Endometrial microvascular endothelial cells (primary cell): ENCODE results near the gene ATP11A. TPM values are rescaled to one million over a fixed set of nuclear protein-coding genes. Genes with fewer than 3 reads are reported as not detected.

Experiments used
- in situ Hi-C: cut with HindIII; loops from 2 replicates; pipeline ENCODE4 v1.10.0; 2017; ENCODE audit warnings: low sequenced_read_pairs, low pct_unique_long_range_greater_than_20kb; ENCODE audit errors: inconsistent ontology term
- total RNA-seq: library from RNA; depleted of rRNA; stranded (reverse); fragments of >200 nt; gene quantifications from one replicate; pipeline ENCODE4 v1.2.3, GENCODE V29; 2015; ENCODE audit errors: inconsistent ontology term

ATP11A gene
- total RNA-seq, 1 donor from 2014 or later = 45.8 TPM

DNA sequence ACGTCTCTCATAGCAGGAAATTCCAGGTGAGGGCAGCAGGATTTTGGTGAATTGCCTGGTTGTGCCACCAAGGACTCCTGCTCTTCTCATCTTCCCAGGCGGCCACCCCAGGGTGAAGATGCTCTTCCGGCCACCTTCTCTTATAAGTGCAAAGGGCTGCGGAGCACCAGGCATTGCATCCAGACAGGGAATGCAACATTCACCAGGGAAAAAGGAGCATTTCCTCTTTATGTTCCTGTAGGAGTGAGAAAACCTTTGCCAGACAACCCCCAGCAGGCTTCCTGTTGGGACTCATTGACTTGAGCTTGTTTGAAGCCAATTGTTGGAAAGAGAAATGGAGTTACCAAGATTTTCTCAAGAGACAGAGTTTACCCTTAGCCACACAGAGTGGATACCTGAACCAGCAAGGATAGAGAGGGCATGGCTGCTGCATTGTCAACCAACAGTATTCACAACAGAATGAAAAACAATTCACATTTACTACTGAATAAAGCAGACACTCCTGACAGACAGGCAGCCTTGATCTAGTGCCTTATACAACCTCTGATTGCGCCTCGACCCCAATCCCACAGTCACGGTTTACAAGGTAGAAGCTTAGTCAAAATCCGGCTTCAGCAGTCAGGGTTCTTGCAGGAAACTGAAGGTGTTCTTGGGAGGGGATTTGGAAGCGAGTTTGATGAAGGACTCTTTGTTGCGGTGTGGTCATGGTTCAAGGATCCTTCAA is 1.8 kb upstream of the ATP11A start:
- in situ Hi-C loops = no loop called here

DNA sequence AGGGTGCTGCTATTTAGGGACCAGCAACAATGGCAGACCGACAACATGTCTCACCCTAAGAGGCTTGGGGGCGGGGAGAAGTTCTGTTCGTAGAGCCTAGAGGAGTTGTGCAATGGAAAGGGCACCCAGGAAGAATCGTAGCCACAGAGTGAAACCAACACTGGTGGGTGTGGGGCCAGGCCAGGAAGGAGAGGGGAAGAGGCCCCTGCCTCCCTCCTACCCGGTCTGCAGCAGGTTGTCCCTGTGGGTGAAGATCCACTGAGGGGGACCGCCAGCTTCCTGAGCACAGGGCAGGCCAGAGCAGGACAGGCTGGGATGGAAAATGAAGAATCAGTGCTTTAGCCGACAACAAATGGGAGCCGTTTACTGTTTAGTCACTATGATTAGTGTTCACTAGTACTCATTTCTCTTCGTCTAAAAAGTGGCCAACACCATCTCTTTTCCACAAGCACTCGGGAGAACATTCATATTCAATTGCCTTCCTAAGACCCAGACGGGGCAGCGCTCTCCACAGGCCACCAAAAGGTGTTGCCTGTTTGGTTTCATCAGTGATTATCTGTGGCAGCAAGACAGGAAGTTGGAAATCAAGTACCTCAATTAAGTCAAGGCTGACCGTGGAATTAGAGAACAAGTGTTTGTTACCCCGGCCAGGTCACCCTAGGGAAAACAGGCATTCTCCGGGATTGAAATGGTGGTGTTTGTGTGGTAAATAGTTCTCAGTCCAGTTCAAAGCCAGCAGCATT is 1.1 kb upstream of the ATP11A start:
- in situ Hi-C loops = no loop called here

DNA sequence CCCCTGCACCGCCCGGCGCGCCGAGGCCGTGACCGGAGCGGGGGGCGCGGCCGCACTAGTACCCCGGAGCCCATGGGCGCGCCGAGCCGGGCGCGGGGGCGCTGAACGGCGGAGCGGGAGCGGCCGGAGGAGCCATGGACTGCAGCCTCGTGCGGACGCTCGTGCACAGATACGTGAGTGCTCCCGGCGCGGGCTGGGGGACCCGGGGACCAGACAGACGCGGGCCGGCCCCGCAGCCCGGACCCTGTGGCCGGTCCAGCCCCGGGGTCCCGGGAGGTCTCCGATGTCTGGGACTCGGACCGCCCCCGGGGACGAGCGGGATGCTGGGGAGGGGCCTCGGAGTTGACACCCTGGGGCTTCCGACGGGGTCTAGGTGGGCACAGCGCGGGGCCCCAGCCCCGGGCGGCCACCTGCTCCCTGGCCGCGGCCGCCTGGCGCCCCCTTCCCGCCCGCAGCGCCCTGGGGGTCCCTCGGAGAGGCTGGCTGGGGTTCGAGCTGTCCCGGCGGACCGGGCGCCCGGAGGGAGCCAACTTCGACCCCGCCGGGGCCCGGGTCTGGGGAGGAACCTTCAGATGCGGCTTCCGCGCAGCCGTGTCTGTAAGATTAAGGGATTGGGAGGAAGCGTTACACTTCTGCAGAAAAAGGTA is 568 bp downstream of the ATP11A start:
- in situ Hi-C loops = loop anchor here (5.0 kb wide), 1 partner anchor 37 kb away; no protein-coding TSS in a partner anchor

DNA sequence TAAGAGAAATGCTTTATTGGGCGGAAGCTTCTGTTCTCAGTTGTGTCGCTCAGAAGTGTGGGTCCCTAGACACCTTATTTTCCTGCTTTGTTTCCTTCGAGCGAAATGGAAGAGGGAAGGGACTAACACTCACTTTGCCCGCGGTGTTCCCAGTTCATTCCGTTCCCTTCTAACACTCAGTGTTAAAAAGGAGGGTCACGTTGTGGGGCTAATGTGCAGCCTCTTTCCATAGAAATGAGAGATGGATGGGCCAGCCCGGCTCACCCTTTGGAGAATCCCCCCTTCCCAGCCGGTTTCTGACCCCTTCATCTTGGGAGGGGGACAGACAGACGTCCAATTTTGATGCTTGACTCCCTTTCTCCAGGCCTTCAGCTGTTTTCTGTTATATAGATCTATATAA is 2.3 kb downstream of the ATP11A start:
- in situ Hi-C loops = loop anchor here (5.0 kb wide), 1 partner anchor 35 kb away; no protein-coding TSS in a partner anchor

DNA sequence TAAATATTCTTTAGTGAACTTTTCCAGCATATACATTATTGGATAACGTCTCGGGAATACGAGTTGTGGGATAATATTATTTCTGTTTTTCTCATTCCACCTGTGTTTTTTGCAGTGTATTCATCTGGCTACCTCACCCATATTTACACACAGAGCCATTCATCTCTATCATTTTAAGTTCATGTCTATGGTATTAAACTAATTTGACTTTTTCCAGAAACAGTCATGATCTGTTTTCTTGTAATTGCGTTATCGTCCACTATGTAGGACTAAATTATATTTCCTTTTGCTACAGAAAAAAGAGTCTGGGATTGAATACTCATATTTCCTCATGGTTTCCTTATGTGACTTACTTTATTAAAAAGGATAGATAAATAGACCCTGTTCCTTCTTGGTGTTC is 2.7 kb downstream of the ATP11A start:
- in situ Hi-C loops = loop anchor here (5.0 kb wide), 1 partner anchor 35 kb away; no protein-coding TSS in a partner anchor

DNA sequence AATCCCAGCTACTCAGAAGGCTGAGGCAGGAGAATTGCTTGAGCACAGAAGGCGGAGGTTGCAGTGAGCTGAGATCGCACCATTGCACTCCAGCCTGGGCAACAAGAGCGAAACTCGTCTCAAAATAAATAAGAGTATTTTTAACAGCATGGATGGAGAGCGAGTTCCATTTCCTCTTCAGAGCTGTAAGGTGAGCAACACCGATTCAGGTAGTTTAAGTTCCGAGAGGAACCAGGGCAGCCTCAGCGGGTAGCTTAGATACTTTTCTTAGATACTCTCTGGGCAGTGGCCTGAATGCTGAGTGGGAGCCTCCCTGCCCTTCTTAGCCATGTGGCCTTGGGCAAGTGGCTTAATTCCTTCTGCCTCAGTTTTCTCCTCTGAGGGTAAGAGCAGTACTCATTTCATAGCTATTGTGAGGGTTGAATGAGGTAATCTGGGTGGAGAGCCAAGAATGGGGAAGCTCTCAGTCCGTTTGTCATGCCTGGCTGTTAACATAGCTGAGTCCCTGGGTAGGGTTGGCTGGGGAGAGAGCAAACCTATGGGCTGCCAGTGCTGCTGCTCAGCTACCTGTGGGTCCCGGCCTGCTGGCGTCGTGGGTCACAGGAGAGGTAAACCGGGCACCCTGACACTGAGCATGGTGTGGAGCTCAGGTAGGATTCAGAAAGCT is 4.1 kb downstream of the ATP11A start:
- in situ Hi-C loops = loop anchor here (5.0 kb wide), 1 partner anchor 33 kb away; no protein-coding TSS in a partner anchor

DNA sequence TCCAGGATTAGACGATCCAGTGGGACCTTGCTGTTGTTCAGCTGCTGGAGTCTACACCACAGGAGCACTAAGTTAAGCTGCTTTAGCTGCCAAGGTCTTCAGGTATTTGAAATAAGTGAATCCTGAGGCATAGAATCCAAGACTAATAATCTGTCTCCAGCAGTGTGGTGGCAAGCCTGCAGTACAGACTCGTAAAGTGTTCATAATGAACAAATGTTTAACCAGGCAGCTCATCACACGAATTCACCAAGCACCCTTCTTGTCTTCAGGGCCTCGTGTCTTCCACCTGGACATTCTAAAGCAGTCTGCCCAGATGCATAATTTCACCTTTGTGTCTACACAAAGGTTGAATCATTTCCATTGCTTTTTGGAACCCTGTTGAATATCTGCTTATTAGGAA is 5.3 kb downstream of the ATP11A start:
- in situ Hi-C loops = no loop called here

DNA sequence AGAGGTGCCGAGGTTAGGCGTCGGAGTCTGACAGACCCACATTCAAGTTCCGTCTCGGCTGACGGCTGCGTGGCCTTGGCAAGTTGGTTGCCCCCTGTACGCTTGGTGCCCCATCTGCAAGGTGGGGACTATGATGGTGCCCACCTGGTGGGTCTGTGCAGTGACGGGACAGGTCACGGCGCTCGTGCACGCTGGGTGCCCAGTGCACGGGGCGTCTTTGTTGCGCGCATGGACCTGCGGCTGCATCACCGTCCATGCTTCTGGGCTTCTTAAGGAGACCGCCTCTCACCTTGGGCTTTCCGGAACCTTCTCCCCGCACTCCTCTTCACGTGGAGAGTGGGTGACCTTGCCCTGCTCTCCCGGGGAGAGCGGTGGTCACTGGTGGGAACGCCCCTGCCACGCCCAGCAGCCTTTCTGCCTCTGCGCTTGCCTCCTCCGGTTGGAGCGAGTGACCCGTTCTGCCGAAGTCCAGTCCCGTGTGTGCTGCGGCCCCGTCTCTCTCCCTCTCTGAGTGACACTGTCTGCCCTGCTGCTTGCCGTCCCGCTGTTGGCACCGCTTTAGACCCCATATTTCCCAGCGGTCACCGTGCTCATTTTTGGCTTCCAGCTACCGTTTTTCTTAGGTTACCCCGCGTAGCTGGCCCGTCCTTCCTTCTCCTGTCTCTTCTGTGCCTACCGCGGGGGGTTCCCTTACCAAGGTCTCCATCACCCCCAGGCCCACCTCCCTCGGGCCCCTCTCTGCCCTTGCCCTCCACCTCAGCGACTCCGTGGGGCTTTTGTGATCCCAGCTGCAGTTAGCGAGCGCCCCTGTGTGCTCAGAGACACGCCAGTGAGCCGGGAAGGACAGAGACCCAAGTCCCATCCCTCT is 6.4 kb downstream of the ATP11A start:
- in situ Hi-C loops = no loop called here

DNA sequence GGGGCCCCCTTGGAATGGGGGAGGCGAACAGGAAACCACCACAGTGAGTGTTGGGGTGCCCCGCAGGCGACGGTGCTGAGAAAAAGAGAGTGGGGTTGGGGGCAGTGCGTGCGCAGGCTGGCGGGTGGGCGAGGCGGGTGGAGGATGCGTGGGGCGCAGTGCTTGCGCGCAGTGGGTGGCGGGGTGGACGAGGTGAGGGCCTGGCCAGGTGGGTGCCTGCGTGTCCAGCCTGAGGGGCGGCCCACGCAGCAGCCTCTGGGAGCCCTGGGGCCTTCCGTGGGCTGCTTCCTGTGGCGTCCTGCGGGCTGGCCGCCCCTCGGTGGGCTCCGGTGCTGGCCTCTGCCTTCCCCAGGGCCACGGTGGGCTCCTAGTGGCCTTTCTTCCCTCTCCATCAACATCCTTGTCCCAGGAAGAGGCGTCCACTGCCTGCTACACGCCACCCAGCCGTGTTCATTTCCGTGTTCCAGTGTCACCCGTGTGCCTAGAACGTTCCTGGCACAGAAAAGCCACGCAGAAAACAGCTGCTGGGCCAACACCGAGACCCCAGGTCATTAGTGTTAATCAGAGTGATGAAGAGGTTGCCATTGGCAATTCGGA is 7.1 kb downstream of the ATP11A start:
- in situ Hi-C loops = no loop called here

DNA sequence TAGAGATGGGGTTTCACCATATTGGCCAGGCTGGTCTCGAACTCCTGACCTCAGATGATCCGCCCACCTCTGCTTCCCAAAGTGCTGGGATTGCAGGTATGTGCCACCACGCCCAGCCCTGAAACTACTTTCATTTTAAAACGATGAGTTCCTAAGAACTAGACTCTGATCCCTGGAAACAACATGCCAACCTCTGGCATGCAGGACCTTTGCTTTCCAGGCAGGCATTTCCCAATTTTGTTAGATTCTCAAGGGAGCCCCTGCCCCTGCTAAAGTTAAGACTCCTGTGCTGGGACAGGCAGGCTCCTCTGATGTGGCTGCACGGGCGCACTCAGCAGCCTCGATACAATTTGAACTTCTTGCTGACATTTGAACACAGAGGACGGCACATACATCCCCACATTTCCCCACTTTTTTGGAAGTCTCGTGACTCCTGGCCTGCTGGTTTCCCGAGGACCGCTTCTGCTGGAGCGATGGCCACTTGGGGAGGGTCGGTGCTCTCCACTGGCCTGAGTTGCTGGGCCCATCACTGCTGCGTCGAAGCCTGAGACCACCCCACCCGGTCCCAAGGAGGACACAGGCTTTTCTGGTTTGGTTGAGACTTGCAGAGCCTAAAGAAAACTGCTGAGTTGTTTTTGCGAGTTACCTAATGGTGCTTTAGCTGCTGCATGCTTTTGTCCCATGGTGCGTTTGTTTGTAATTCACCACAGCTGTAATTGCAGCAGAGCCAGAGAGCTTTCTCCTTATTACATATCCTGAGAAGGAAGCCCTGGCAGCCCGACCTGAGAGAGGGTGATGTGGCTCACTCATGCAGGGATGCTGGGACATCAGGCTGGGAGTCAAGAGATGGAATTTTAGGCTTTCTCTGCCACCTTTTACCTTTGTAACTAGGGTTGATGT is 8.2 kb downstream of the ATP11A start:
- in situ Hi-C loops = no loop called here

DNA sequence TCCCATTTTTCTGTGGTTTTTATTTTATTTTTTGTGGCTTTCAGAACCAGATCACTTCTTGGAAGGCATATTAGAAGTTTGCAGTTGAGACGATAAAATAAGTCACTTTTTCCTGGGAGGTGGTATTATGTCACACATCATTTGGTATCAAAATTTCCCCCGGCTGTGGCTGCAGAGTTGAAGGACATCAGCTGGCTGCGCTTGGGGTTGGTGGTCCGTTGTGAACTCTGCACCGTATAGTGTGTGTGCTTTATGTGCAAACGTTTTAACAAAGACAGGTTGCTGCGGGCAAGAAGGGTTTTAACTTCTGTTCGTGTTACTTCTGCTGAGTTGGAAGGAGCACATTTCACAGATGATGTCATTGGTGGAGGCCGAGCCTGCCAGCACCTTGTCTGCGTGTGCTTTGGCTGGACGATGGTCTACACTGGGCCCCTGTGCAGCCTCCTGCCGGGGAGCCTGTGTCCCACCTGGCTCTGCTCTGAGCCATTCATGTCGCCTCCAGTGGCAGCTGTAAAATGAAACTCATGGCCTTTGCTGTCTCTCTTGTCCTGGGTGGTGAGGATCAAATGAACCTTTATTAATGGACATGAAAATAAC is 9.6 kb downstream of the ATP11A start:
- in situ Hi-C loops = no loop called here

DNA sequence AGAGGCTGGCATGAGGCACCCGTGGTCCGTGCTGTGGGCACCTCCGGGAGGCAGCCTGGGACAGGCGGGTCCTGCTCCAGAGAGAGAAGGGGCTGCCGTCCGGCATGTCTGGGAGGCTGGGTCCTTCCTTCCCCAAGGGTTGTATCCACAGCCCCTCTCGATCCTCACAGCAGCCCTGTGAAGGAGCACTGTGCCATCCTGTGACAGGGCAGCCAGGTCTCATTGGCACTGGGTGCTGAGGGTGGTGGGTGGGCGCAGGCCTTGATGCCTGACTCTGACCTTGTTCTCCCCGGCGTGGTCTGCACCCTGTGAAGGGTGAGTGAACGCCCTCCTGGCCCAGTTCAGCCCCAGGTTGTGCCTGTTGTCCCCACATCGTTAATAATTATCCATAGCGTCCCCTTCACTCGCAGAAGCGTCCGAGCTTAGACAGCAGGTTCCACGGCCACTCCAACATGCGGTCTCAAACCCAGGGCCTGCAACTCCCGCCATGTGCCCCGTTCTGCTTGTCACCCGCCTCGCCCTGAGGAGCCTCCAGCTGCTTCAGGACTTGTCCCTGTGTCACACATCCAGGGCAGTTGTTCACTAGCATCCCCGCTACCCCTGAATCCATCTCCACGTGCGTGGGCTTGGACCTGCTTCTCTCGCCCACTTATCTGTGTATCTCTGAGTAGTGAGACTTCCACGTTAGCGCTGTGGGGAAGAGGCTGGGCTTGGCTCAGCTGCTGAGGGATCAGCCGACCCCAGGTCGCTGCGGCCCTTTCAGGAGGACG is 10.6 kb downstream of the ATP11A start:
- in situ Hi-C loops = no loop called here

DNA sequence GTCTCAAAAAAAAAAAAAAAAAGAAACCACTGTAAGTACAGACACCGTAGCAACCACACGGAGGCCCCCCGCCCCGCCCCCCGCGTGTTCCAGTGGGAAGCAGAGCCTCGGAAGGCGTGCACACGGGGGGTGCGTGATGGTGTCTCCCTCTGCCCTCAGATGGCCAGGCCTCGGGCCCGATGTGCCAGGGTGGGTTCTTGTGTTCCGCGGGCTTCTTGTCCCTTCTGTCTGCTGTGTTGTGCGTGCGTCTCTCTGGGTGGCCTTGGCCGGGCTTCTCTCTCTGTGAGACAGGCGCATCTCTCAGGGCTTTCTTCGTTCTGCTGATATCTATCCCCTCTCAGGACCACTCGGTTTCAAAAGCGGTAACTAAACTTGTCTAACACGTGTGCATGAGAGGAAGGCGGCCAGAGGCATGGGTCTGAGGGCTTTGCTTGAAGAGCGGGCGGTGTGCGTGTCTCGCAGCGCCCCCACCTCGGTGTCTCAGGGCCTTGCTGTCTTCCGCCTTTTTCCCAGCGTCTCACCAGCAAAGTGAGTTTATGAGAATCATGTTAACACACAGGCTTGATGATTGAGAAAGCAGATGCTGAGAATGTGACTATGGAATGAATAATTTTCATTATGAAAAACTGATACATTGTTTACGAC is 12.6 kb downstream of the ATP11A start:
- in situ Hi-C loops = no loop called here

DNA sequence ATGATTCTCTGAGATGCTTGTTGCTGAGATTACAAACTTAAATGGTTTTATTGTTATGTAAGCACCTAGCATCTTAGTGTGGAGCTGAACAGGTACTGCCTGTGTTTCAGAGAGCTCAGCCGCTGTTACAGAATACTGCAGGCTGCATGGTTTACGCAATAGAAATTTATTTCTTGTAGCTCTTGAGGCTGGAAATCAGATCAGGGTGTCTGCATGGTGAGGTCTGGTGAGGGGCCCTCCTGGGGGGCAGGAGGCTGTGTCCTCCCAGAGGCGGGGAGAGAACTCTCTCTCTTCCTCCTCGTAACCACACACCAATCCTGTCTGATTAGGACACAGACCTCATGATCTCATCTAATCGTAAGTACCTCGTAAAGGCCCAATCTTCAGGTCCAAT is 13.1 kb downstream of the ATP11A start:
- in situ Hi-C loops = no loop called here

DNA sequence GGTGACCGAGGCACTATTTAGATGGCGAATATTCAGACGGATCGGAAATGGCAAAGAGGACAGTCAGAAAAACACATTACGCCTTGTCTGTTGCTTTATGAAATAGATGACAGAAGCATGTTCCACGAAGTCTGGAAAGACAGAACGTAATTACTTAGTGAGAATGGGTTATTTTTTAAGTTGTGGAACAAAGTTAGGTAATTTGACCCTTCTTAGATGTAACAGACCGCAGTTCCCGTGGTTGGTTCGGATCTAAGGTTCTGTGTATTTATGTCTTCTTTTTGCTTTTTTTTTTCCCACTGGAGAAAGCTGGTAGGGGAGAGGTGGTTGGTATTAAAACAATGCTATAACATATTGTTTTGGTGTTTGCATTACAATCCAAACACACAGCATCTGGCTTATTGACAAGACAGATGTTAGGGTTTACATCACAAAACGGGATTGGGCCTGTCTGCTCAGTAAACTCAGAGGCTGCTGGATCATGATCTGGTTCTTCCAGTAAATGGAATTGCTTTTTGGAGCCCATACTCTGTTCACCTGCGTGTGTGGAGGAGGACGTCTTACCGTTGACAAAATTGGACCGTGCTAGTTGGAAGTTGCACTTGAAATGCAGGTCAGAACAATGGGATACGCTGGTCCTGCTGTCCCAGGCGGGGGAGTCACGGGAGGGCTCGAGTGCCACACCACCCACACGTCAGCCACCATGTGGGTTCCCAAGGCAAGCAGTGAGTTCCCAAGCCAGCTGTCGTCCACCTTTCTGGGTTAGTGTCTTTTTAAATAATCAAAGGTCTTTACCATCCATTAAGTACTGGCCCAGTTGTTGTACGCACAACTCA is 13.8 kb downstream of the ATP11A start:
- in situ Hi-C loops = no loop called here
